ENCODE results near the gene DLG5.

GRCh38 chr10:77787440-77787839 lies 139.1 kb downstream of the DLG5 start:
- TF ChIP-seq, protein P1, sequence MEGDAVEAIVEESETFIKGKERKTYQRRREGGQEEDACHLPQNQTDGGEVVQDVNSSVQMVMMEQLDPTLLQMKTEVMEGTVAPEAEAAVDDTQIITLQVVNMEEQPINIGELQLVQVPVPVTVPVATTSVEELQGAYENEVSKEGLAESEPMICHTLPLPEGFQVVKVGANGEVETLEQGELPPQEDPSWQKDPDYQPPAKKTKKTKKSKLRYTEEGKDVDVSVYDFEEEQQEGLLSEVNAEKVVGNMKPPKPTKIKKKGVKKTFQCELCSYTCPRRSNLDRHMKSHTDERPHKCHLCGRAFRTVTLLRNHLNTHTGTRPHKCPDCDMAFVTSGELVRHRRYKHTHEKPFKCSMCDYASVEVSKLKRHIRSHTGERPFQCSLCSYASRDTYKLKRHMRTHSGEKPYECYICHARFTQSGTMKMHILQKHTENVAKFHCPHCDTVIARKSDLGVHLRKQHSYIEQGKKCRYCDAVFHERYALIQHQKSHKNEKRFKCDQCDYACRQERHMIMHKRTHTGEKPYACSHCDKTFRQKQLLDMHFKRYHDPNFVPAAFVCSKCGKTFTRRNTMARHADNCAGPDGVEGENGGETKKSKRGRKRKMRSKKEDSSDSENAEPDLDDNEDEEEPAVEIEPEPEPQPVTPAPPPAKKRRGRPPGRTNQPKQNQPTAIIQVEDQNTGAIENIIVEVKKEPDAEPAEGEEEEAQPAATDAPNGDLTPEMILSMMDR (conservative IDR thresholded peaks at IDR 0.05) = no peak
- no peak for TF ChIP-seq ZFX (IDR thresholded peaks at IDR 0.05)
